PC-9 (cell line): Measurements from ENCODE around the gene PDZD4.

Experiments used
- CTCF ChIP-seq: fragments of 200-600 bp; sonication (generic); conservative IDR thresholded peaks from 2 replicates; pipeline ENCODE4 v1.6.1; 2017; ENCODE audit warnings: mixed run types, antibody characterized with exemption, mild to moderate bottlenecking, moderate library complexity
- EZH2 ChIP-seq: fragments of 200-600 bp; sonication (generic); IDR thresholded peaks from 2 replicates; pipeline ENCODE4 v1.8.0; 2017; ENCODE audit warnings: antibody characterized with exemption, low read depth

- TF ChIP-seq CTCF (no peak), EZH2 (no peak)
Observed at GRCh38 chrX:153775293-153776119, 54.8 kb downstream of the PDZD4 start.
